PC-9 (cell line): ENCODE data around the gene MTMR4.

Experiments
- EZH2 ChIP-seq: fragments of 200-600 bp; sonication (generic); IDR thresholded peaks from 2 replicates; pipeline ENCODE4 v1.8.0; 2017; ENCODE audit warnings: antibody characterized with exemption, low read depth
- TF ChIP-seq, protein P1 (sequence below): fragments of 200-600 bp; sonication (generic); conservative IDR thresholded peaks from 2 replicates; pipeline ENCODE4 v1.6.1; 2017; ENCODE audit warnings: mixed run types, antibody characterized with exemption, mild to moderate bottlenecking, moderate library complexity

GRCh38 chr17:58493506-58493905, 20.9 kb downstream of the MTMR4 start:
- TF ChIP-seq, protein P1, sequence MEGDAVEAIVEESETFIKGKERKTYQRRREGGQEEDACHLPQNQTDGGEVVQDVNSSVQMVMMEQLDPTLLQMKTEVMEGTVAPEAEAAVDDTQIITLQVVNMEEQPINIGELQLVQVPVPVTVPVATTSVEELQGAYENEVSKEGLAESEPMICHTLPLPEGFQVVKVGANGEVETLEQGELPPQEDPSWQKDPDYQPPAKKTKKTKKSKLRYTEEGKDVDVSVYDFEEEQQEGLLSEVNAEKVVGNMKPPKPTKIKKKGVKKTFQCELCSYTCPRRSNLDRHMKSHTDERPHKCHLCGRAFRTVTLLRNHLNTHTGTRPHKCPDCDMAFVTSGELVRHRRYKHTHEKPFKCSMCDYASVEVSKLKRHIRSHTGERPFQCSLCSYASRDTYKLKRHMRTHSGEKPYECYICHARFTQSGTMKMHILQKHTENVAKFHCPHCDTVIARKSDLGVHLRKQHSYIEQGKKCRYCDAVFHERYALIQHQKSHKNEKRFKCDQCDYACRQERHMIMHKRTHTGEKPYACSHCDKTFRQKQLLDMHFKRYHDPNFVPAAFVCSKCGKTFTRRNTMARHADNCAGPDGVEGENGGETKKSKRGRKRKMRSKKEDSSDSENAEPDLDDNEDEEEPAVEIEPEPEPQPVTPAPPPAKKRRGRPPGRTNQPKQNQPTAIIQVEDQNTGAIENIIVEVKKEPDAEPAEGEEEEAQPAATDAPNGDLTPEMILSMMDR = no peak
- TF ChIP-seq EZH2 = no peak
